Measurements from ENCODE around the gene RALB. TPM values are rescaled to one million over a fixed set of nuclear protein-coding genes. Genes with fewer than 3 reads are reported as not detected.

RALB gene
- total and polyA plus RNA-seq, 2 of the 4 experiments (the other 2 are of a cell fraction) = 53.6 to 54.7 TPM

GRCh38 chr2:120243211-120243610 is 9.4 kb upstream of the RALB start:
- peaks cover 0 to 7% of the 10 kb centered on the region in 2 experiments; a peak in 1 of 4 replicates for H3K79me1 ChIP-seq (ENCODE audit: low read depth in 1 of 2, low read length in 2 of 2)
- dilution Hi-C loops (cut with HindIII; ENCODE audit: low sequenced_read_pairs, unreplicated experiment) (no loop called here), intact Hi-C loops (cut with micrococcal nuclease) (no loop called here), in situ Hi-C loops (cut with MboI; ENCODE audit: low sequenced_read_pairs) (loop anchor here (25.0 kb wide), 1 partner anchor 1006 kb away; no protein-coding TSS in a partner anchor)
- H4K8ac ChIP-seq (ENCODE audit: low read depth in 2 of 2, low read length in 2 of 2) = peak overlapping the region in 1 of 2 experiments; percentile 71; a peak in 2 of 4 replicates
- CTCF ChIA-PET = no interaction called here
- no peak overlapping the region for H3K4me2 ChIP-seq (ENCODE audit: low read depth, low read length)
- no peak overlapping the region for H2AK9ac ChIP-seq (replicated peaks; ENCODE audit: low read depth, low read length, poor library complexity)
- TF ChIP-seq RFX5 (IDR thresholded peaks at IDR 0.05; ENCODE audit: low read depth, low read length) (no peak), MAZ (IDR thresholded peaks at IDR 0.05; ENCODE audit: borderline replicate concordance, low read depth, low read length) (no peak), MAFK (IDR thresholded peaks at IDR 0.05; ENCODE audit: low read depth, low read length) (no peak), POLR2A (IDR thresholded peaks at IDR 0.05; ENCODE audit: low read depth, low read length) (no peak), CTCF (conservative IDR thresholded peaks at IDR 0.05; ENCODE audit: low read depth, low read length) (no peak), RAD21 (IDR thresholded peaks at IDR 0.05; ENCODE audit: low read length) (no peak), ELK1 (IDR thresholded peaks at IDR 0.05; ENCODE audit: borderline replicate concordance, low read depth, low read length) (no peak), FOS (IDR thresholded peaks at IDR 0.05; ENCODE audit: low read depth, low read length) (no peak), BHLHE40 (IDR thresholded peaks at IDR 0.05; ENCODE audit: low read depth, low read length) (no peak), RCOR1 (IDR thresholded peaks at IDR 0.05; ENCODE audit: insufficient replicate concordance, low read length) (no peak), CEBPB (IDR thresholded peaks at IDR 0.05; ENCODE audit: low read depth, low read length) (no peak)
- H3K14ac ChIP-seq (replicated peaks; ENCODE audit: low read depth, low read length) = peak overlapping the region; percentile 61; the same call in 1 of the 2 replicates
- no peak overlapping the region for H3K27ac ChIP-seq (ENCODE audit: insufficient read depth, low read length)
- H2BK15ac ChIP-seq (ENCODE audit: low read depth, low read length) = no peak overlapping the region; the same call in 2 of the 3 replicates
- H2BK5ac ChIP-seq (ENCODE audit: low read depth, low read length, poor library complexity, severe bottlenecking) = no peak overlapping the region
- H3K27me3 ChIP-seq (ENCODE audit: control insufficient read depth, insufficient read depth, low read length) = peaks cover 1% of the 10 kb centered on the region; the same call in 1 of the 2 replicates
- no peak overlapping the region for H2BK20ac ChIP-seq (ENCODE audit: low read depth, low read length)
- H2AK5ac ChIP-seq (ENCODE audit: low read depth, low read length) = no peak overlapping the region; the same call in 1 of the 2 replicates
- H3K9ac ChIP-seq (ENCODE audit: low read depth, low read length) = no peak overlapping the region
- peak overlapping the region; percentile 77 for H2AFZ ChIP-seq (replicated peaks; ENCODE audit: low read length, poor library complexity)
- POLR2A ChIA-PET (ENCODE audit: unreplicated experiment) = no interaction called here
- no peaks in the 10 kb centered on the region; the same call in 1 of the 2 replicates for H4K20me1 ChIP-seq (ENCODE audit: insufficient read depth, low read length)
- ATAC-seq (ENCODE audit: low read depth) (no peak), DNase-seq (peak; percentile 50)
- no peak overlapping the region for H4K5ac ChIP-seq (ENCODE audit: low read depth, low read length)
- no peak overlapping the region for H3K4me3 ChIP-seq (ENCODE audit: insufficient read depth, low read depth, low read length)
- no peak overlapping the region for H3K18ac ChIP-seq (ENCODE audit: low read depth, low read length)
- peak overlapping the region; percentile 68; the same call in 1 of the 2 replicates for H3K23ac ChIP-seq (ENCODE audit: low read depth, low read length)
- H3K56ac ChIP-seq (ENCODE audit: extremely low read depth, insufficient read depth, low read length) = no peak overlapping the region
- H3K9me3 ChIP-seq (ENCODE audit: control insufficient read depth, insufficient read depth, low read length) = no peaks in the 10 kb centered on the region
- WGBS, 2 experiments (ENCODE audit: extremely low coverage in 2 of 2, insufficient read length in 1 of 2) = no CpG with 5 or more reads among the region's 3 CpGs
- H3K4me1 ChIP-seq (ENCODE audit: control insufficient read depth, insufficient read depth, low read length) = peaks cover 21% of the 10 kb centered on the region
- peaks cover 17% of the 10 kb centered on the region for H3K9me1 ChIP-seq (ENCODE audit: insufficient read depth, low read length)
- no TSS peak for BruUV-seq (replicated peaks)
- H4K91ac ChIP-seq (ENCODE audit: insufficient read depth, low read depth, low read length) = no peak overlapping the region
- peak overlapping the region; percentile 58 for H3K4ac ChIP-seq (ENCODE audit: low read depth, low read length)
- H2BK120ac ChIP-seq (ENCODE audit: low read depth, low read length) = 0 out of 2 replicates have a peak overlapping the region, but pooled peaks have one; percentile 3
- H3K36me3 ChIP-seq (ENCODE audit: control insufficient read depth, insufficient read depth, low read length) = no peaks in the 10 kb centered on the region
